SK-N-SH treated with all-trans-retinoic acid at 6 μM for 48 hours (cell line): Measurements from ENCODE around the gene SPAST.

Experiments used
- ATAC-seq: fragments of 200-7000 bp; cut with Tn5 transposase; 3 replicates; pipeline ENCODE4 v1.9.1; 2020; ENCODE audit warnings: mild to moderate bottlenecking, moderate library complexity
- ARNTL ChIP-seq: fragments of 450-650 bp; formaldehyde crosslinking; IDR thresholded peaks from 2 replicates; pipeline ENCODE4 v1.5.0; 2020; ENCODE audit warnings: low read depth, mild to moderate bottlenecking, moderate library complexity, borderline replicate concordance
- BACH2 ChIP-seq: fragments of 250-450 bp; sonication (Bioruptor Pico); IDR thresholded peaks from 2 replicates; pipeline ENCODE4 v1.9.0; 2021; ENCODE audit warnings: mild to moderate bottlenecking, borderline replicate concordance
- CREB5 ChIP-seq: fragments of 250-450 bp; sonication (Bioruptor Pico); IDR thresholded peaks from 2 replicates; pipeline ENCODE4 v1.5.1; 2020; ENCODE audit warnings: low read depth, mild to moderate bottlenecking, moderate library complexity
- CSRNP3 ChIP-seq: fragments of 250-450 bp; sonication (Bioruptor Pico); IDR thresholded peaks from 2 replicates; pipeline ENCODE4 v1.5.1; 2021; ENCODE audit warnings: mild to moderate bottlenecking, moderate library complexity
- GLIS3 ChIP-seq: fragments of 250-450 bp; sonication (Bioruptor Pico); IDR thresholded peaks from 2 replicates; pipeline ENCODE4 v1.5.0; 2020; ENCODE audit warnings: mild to moderate bottlenecking, moderate library complexity
- ISL1 ChIP-seq: fragments of 250-450 bp; sonication (Bioruptor Pico); IDR thresholded peaks from 2 replicates; pipeline ENCODE4 v2.1.2; 2022; ENCODE audit warnings: mild to moderate bottlenecking, moderate library complexity
- OSR1 ChIP-seq: fragments of 250-450 bp; sonication (Bioruptor Pico); IDR thresholded peaks from 2 replicates; pipeline ENCODE4 v1.8.0; 2022; ENCODE audit warnings: moderate library complexity, mild to moderate bottlenecking, inconsistent platforms
- PATZ1 ChIP-seq: fragments of 250-450 bp; sonication (Bioruptor Pico); IDR thresholded peaks from 2 replicates; pipeline ENCODE4 v1.8.0; 2020; ENCODE audit warnings: mild to moderate bottlenecking, moderate library complexity, borderline replicate concordance
- POU6F1 ChIP-seq: fragments of 250-450 bp; sonication (Bioruptor Pico); IDR thresholded peaks from 2 replicates; pipeline ENCODE4 v1.8.0; 2021; ENCODE audit warnings: low read depth, mild to moderate bottlenecking, moderate library complexity, borderline replicate concordance
- RARB ChIP-seq: fragments of 250-450 bp; sonication (Bioruptor Pico); IDR thresholded peaks from 2 replicates; pipeline ENCODE4 v1.8.0; 2021; ENCODE audit warnings: mild to moderate bottlenecking, moderate library complexity
- SNAI2 ChIP-seq: fragments of 250-450 bp; sonication (Bioruptor Pico); IDR thresholded peaks from 2 replicates; pipeline ENCODE4 v1.5.0; 2020; ENCODE audit warnings: mild to moderate bottlenecking, moderate library complexity
- TCF4 ChIP-seq: fragments of 250-450 bp; sonication (Bioruptor Pico); IDR thresholded peaks from 2 replicates; pipeline ENCODE4 v1.8.0; 2021; ENCODE audit warnings: mild to moderate bottlenecking, moderate library complexity, borderline replicate concordance
- TOX ChIP-seq: fragments of 250-450 bp; sonication (Bioruptor Pico); IDR thresholded peaks from 2 replicates; pipeline ENCODE4 v1.8.0; 2021; ENCODE audit warnings: mild to moderate bottlenecking, moderate library complexity, borderline replicate concordance
- ZC3H10 ChIP-seq: fragments of 250-450 bp; sonication (Bioruptor Pico); IDR thresholded peaks from 2 replicates; pipeline ENCODE4 v1.5.1; 2021; ENCODE audit warnings: mild to moderate bottlenecking, moderate library complexity
- ZFP3 ChIP-seq: fragments of 250-450 bp; sonication (Bioruptor Pico); IDR thresholded peaks from 2 replicates; pipeline ENCODE4 v1.5.0; 2020; ENCODE audit warnings: mild to moderate bottlenecking, moderate library complexity
- ZFP30 ChIP-seq: fragments of 450-650 bp; formaldehyde crosslinking; IDR thresholded peaks from 2 replicates; pipeline ENCODE4 v1.5.0; 2022; ENCODE audit warnings: mild to moderate bottlenecking, moderate library complexity
- ZNF565 ChIP-seq: fragments of 450-650 bp; formaldehyde crosslinking; conservative IDR thresholded peaks from 2 replicates; pipeline ENCODE4 v1.5.0; 2020; ENCODE audit warnings: low read depth, mild to moderate bottlenecking, moderate library complexity
- ZNF70 ChIP-seq: fragments of 450-650 bp; formaldehyde crosslinking; IDR thresholded peaks from 2 replicates; pipeline ENCODE4 v1.5.0; 2020; ENCODE audit warnings: mild to moderate bottlenecking, moderate library complexity
- ZNF8 ChIP-seq: fragments of 450-650 bp; formaldehyde crosslinking; IDR thresholded peaks from 2 replicates; pipeline ENCODE4 v1.5.0; 2020; ENCODE audit warnings: mild to moderate bottlenecking, moderate library complexity
- TF ChIP-seq, protein P1 (sequence below): fragments of 250-450 bp; sonication (Bioruptor Pico); IDR thresholded peaks from 2 replicates; pipeline ENCODE4 v1.5.0; 2020; ENCODE audit warnings: mild to moderate bottlenecking, moderate library complexity

SPAST gene

GRCh38 chr2:32172870-32173269, 109.5 kb downstream of the SPAST start:
- ATAC-seq = no peak
- TF ChIP-seq ZNF8 (CRISPR knock-in tag) = no peak
- TF ChIP-seq, protein P1, sequence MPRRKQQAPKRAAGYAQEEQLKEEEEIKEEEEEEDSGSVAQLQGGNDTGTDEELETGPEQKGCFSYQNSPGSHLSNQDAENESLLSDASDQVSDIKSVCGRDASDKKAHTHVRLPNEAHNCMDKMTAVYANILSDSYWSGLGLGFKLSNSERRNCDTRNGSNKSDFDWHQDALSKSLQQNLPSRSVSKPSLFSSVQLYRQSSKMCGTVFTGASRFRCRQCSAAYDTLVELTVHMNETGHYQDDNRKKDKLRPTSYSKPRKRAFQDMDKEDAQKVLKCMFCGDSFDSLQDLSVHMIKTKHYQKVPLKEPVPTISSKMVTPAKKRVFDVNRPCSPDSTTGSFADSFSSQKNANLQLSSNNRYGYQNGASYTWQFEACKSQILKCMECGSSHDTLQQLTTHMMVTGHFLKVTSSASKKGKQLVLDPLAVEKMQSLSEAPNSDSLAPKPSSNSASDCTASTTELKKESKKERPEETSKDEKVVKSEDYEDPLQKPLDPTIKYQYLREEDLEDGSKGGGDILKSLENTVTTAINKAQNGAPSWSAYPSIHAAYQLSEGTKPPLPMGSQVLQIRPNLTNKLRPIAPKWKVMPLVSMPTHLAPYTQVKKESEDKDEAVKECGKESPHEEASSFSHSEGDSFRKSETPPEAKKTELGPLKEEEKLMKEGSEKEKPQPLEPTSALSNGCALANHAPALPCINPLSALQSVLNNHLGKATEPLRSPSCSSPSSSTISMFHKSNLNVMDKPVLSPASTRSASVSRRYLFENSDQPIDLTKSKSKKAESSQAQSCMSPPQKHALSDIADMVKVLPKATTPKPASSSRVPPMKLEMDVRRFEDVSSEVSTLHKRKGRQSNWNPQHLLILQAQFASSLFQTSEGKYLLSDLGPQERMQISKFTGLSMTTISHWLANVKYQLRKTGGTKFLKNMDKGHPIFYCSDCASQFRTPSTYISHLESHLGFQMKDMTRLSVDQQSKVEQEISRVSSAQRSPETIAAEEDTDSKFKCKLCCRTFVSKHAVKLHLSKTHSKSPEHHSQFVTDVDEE = no peak
- TF ChIP-seq ZFP30 (CRISPR knock-in tag) = no peak
- TF ChIP-seq ZFP3 (CRISPR knock-in tag) = no peak
- no peak for TF ChIP-seq CREB5 (CRISPR knock-in tag)
- no peak for TF ChIP-seq ZNF70 (CRISPR knock-in tag)
- no peak for TF ChIP-seq OSR1
- TF ChIP-seq TOX (CRISPR knock-in tag) = no peak
- no peak for TF ChIP-seq SNAI2 (CRISPR knock-in tag)
- TF ChIP-seq GLIS3 (CRISPR knock-in tag) = no peak
- TF ChIP-seq PATZ1 (CRISPR knock-in tag) = no peak
- TF ChIP-seq ZC3H10 (CRISPR knock-in tag) = no peak
- no peak for TF ChIP-seq POU6F1
- TF ChIP-seq ZNF565 (CRISPR knock-in tag) = no peak
- no peak for TF ChIP-seq CSRNP3 (CRISPR knock-in tag)
- TF ChIP-seq ISL1 (CRISPR knock-in tag) = no peak
- TF ChIP-seq RARB (CRISPR knock-in tag) = no peak

- no peak for TF ChIP-seq TCF4 (CRISPR knock-in tag)
- no peak for TF ChIP-seq ZNF70 (CRISPR knock-in tag)
- TF ChIP-seq OSR1 = no peak
- TF ChIP-seq BACH2 (CRISPR knock-in tag) = no peak
- TF ChIP-seq, all 23 proteins: peak for 0
- ATAC-seq = no peak
Measured at GRCh38 chr2:32182667-32183066, 119.3 kb downstream of the SPAST start.

DNA sequence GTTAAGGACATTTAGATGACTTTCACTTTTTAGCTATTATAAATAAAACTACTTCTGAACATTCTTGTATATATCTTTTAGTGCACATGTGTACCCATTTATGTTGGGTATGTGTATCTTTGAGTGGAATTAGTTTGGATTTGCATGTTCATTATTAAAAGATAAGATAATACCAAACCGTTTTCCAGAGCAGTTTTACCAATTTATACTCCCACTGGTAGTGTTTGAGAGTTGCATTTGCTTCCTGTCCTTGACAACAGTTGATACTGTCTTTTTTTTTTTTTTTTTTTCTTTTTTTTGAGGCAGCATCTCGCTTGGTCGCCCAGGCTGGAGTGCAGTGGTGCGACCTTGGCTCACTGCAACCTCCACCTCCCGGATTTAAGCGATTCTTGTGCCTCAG, 125.7 kb downstream of the SPAST start:
- TF ChIP-seq ARNTL (CRISPR knock-in tag) = no peak
- ATAC-seq = no peak

GRCh38 chr2:32192418-32192817, 129.1 kb downstream of the SPAST start:
- ATAC-seq = no peak
- TF ChIP-seq ZFP3 (CRISPR knock-in tag) (no peak), ZNF565 (CRISPR knock-in tag) (no peak), ARNTL (CRISPR knock-in tag) (no peak), ISL1 (CRISPR knock-in tag) (no peak), ZC3H10 (CRISPR knock-in tag) (no peak), TCF4 (CRISPR knock-in tag) (no peak), POU6F1 (no peak), PATZ1 (CRISPR knock-in tag) (no peak)
- TF ChIP-seq, protein P1 = no peak
